Hematopoietic multipotent progenitor cell treated with erythropoietin and hydrocortisone succinate and interleukin-3 and kit ligand, for 4 days (in vitro differentiated cells): ENCODE data around the gene PRSS35.
"Not testable (repeated sequence)": the region's sequence is repeated elsewhere in the genome, so short reads cannot be mapped to it uniquely, and the experiment has no call there.

Source experiments
- DNase-seq: peaks from one replicate; pipeline ENCODE4 v3.0.0-alpha.2; 2015

PRSS35 gene

DNA sequence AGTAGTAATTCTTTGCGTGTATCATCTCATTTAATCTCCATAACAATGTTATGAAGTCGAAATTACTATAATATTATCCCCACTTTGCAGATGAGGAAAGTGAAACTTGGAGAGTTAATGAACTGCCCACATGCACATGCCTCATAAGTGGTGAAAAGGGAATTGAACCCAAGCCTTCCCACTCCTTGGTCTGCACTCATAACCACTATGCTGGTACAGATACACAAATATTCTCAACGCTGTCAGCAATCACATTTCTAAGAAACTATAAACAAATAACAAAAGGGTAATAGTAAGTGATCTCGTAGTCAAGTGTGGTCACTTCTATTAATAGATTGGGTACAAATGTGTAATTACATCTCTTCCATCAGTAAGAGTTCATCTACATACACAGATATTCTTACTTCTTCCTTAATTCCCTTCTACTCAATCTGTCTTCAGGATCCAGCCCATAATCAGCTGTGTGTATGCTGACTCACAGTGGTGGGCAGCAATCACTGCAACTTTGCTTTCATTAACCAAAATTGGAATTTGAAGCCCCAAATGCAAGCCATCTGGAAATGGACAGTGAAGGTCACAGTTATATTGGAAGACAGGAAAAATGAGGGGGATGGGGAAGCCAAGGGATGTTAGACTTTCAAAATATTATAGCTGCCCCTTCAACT lies 6.6 kb downstream of the PRSS35 start:
- DNase-seq, result peak; percentile 11

DNA sequence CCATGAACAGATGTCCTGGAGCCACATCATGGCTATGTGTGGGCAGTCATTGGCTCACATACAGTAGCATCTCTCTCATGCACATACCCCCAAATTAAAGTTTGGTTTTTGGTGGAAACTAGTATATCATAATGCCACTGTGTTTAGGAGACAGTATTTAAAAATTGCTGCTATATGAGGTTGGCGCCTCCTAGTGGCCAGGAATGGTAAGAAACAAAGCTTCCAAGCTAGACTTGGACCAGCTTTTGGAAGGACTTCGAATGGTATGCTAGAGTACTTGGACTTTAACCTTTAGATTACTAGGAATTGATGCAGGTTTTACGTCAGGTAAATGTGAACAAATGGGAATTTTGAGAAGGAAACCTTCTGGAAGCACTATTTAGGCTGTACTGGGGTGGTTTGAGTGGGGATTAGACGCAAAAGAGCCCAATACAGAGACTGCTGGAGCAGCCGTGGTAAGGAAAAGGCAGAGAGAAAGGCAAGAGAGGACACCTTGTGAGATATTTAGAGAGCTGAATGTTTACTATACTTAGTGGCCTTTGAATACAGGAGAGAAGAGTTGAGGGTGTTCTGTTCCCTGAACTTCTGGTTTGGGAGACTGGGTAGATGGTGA lies 23.8 kb downstream of the PRSS35 start:
- DNase-seq, result peak; percentile 69

DNA sequence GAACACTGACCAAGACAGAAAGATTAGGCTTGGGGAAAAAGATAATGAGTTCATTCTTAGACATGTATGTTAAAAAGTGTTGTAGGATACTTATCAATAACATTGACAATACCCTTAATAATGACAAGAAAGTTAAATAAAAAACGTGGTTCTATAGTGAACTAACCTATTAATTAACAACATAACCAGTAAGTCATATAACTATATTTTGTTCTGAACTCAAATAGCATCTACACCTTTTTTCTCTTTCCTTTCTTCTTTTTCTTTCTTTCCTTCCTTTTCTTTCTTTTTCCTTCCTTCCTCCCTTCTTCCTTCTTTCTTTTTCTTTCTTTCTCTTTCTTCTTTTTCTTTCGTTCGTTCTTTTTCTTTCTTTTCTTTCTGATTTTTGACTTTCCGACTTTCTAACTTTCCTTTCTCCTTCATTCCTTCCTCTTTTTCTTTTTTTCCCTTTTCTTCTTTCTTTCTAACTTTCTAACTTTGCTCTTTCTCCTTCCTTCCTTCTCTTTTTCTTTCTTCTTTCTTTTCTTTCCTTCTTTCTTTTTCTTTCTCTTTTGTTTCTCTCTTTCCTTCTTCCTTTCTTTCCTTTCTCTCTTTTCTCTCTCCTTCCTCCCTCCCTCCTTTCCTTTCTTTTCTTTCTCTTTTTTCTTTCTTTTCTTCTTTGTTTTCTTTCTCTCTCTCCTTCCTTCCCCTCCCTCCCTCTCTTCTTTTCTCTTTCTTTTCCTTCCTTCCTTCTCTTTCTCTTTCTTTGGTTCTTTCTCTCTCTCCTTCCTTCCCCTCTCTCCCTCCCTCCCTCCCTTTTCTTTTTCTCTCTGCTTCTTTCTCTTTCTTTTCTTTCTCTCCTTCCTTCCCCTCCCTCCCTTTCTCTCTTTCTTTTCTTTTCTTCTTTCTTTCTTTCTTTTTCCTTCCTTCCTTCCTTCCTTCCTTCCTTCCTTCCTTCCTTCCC lies 24.6 kb downstream of the PRSS35 start:
- no peak for DNase-seq

GRCh38 chr6:83539678-83540077 lies 27.3 kb downstream of the PRSS35 start:
- DNase-seq, result no peak

- DNase-seq, result no peak
Observed at GRCh38 chr6:83546636-83547035, 34.3 kb downstream of the PRSS35 start.

- DNase-seq, result not testable (repeated sequence)
Observed at GRCh38 chr6:83550482-83550881, 38.1 kb downstream of the PRSS35 start.

DNA sequence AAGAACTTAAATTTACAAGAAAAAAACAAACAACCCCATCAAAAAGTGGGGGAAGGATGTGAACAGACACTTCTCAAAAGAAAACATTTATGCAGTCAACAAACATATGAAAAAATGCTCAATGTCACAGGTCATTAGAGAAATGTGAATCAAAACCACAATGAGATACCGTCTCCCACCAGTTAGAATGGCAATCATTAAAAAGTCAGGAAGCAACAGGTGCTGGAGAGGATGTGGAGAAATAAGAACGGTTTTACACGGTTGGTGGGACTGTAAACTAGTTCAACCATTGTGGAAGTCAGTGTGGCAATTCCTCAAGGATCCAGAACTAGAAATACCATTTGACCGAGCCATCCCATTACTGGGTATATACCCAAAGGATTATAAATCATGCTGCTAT lies 39.4 kb downstream of the PRSS35 start:
- DNase-seq, result not testable (repeated sequence)

GRCh38 chr6:83556871-83557270 lies 44.5 kb downstream of the PRSS35 start:
- DNase-seq, result no peak

DNA sequence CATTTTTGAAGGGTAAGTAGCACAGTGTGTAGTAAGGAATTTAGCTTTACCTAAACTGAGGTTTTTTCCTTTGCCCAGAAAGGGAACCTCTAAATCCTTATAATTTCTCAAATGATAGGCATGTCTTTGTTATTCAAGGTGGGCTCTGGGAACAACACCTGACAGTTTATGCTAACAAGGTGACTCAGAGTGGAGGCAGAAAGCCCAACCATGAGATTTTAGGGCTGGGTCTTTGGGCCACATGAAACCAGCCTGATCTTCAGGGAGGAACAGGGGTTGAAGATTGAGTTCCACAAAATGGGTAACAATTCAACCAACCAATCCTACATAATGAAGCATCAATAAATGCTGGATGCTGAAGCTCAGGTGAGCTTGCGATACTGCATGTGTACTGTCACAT lies 46.6 kb downstream of the PRSS35 start:
- DNase-seq, result no peak

DNA sequence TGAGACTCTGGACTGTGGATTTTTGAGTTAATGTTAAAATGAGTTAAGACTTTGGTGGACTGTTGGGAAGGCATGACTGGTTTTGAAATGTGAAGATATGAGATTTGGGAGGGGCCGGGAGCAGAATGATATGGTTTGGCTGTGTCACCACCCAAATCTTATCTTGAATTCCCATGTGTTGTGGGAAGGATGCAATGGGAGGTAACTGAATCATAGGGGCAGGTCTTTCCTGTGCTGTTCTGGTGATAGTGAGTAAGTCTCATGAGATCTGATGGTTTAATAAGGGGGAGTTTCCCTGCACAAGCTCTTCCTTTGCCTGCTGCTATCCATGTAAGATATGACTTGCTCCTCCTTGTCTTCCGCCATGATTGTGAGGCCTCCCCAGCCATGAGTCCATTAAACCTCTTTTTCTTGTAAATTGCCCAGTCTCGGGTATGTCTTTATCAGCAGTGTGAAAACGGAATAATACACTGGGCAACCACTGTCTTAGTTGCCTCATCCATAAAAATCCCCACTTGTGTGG lies 59.4 kb downstream of the PRSS35 start:
- peak; percentile 18 for DNase-seq

- DNase-seq, result no peak
Observed at GRCh38 chr6:83574783-83575182, 62.4 kb downstream of the PRSS35 start.
